GM10248 (cell line): ENCODE results near the gene OSBPL6.
"Not testable (repeated sequence)": the region's sequence is repeated elsewhere in the genome, so short reads cannot be mapped to it uniquely, and the experiment has no call there.

Experiments used
- CTCF ChIA-PET: fragments of 300-600 bp; sonication (Branson Sonifier 250); formaldehyde crosslinking; extraction: SDS; loops from one replicate; lab custom pipeline; 2021; ENCODE audit warnings: antibody characterized with exemption; lab: Yijun Ruan, JAX
- POLR2A ChIA-PET: fragments of 350-650 bp; sonication (Branson Sonifier 250); formaldehyde crosslinking; extraction: SDS; loops from one replicate; lab custom pipeline; 2020; ENCODE audit warnings: antibody characterized with exemption; lab: Yijun Ruan, JAX
- DNase-seq: peaks from one replicate; pipeline ENCODE4 v3.0.0; 2012; ENCODE audit errors: extremely low spot score
- TF ChIP-seq, protein P1 (sequence below): IDR thresholded peaks from 2 replicates; pipeline ENCODE4 v1.5.1; 2012; ENCODE audit warnings: mild to moderate bottlenecking, low read depth; ENCODE audit errors: extremely low read depth, missing control alignments, control extremely low read depth

The OSBPL6 gene

DNA sequence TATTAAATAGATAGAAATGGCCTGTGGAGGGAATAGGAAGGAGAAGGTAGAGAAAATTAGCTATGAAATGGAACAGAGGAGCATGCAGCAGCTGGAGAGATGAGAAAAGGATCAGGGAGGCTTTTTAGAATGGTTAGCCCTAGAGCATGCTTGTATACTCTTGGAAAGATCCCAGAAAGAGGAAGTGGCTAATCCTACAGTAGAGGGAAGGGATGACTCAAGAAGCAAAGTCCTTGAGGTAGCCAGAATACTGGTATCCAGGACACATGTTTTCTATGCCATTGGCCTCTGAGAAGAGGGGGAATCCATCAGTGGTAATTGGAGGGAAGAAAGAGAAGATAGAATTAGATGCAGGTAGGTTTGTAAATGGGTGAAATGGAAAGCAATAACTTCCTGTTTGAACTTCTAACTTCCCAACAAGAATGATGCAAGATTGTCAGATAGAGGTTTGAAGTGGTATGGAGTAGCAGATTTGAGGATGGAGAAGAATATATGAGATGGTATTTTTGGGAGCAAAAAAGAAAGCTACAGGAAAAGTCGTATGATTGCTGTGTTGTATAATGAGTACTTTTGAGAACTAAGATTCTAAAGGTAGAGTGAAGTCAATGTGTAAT is 17.1 kb upstream of the OSBPL6 start:
- CTCF ChIA-PET, result interaction anchor here (1.0 to 1.4 kb wide), 3 partner anchors 8 to 29 kb away, joined by 3 to 4 read pairs (median 3); no protein-coding TSS in a partner anchor
- no peak for DNase-seq
- POLR2A ChIA-PET, result no interaction called here
- TF ChIP-seq, protein P1, sequence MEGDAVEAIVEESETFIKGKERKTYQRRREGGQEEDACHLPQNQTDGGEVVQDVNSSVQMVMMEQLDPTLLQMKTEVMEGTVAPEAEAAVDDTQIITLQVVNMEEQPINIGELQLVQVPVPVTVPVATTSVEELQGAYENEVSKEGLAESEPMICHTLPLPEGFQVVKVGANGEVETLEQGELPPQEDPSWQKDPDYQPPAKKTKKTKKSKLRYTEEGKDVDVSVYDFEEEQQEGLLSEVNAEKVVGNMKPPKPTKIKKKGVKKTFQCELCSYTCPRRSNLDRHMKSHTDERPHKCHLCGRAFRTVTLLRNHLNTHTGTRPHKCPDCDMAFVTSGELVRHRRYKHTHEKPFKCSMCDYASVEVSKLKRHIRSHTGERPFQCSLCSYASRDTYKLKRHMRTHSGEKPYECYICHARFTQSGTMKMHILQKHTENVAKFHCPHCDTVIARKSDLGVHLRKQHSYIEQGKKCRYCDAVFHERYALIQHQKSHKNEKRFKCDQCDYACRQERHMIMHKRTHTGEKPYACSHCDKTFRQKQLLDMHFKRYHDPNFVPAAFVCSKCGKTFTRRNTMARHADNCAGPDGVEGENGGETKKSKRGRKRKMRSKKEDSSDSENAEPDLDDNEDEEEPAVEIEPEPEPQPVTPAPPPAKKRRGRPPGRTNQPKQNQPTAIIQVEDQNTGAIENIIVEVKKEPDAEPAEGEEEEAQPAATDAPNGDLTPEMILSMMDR, result no peak

DNA sequence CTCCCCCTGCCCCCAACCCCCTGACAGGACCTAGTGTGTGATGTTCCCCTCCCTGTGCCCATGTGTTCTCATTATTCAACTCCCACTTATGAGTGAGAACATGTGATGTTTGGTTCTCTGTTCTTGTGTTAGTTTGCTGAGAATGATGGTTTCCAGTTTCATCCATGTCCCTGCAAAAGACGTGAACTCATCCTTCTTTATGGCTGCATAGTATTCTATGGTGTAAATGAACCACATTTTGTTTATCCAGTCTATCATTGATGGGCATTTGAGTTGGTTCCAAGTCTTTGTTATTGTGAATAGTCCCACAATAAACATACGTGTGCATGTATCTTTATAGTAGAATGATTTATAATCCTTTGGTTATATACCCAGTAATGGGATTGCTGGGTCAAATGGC is 13.7 kb upstream of the OSBPL6 start:
- CTCF ChIA-PET, POLR2A ChIA-PET, DNase-seq: not testable (repeated sequence)

DNA sequence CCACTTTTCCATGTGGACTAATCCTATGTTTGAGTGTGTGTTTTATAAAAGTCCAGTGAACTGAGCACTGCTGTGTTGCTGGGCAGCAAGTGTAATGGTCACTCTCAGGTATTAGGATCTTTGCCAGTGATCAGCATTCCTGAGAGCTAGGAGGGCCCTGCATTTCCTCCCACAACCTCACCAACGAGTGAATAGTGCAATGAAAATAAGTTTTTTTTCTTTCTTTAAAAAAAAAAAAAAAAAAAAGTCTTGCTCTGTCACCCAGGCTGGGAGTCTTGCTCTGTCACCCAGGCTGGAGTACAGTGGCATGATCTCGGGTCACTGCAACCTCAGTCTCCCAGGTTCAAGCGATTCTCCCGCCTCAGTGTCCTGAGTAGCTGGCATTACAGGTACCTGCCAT is 6.5 kb upstream of the OSBPL6 start:
- ChIA-PET CTCF (no interaction called here), POLR2A (no interaction called here)

DNA sequence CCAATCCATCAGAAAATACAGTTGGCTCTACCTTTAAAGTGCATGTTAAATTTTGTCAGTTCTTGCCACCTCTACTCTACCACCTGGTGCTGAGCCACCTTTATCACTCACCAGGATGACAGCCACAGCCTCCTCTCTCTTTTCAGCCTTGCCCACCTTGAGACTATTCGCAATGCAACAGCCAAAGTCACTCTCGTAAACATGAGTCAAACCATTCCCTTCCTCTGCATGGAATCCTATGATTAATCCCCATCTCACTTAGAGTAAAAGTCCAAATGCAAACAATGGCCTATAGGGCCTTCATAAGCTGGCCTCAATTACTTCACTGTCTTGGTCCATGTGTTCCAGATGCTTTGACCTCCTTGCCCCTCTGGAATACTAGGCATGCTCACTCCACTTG is 5.8 kb upstream of the OSBPL6 start:
- TF ChIP-seq, protein P1, result no peak
- ChIA-PET POLR2A (no interaction called here), CTCF (no interaction called here)
- DNase-seq, result no peak

More for the DNA sequence above, 6.5 kb upstream of the OSBPL6 start:
- DNase-seq, result no peak
- TF ChIP-seq, protein P1, result no peak

DNA sequence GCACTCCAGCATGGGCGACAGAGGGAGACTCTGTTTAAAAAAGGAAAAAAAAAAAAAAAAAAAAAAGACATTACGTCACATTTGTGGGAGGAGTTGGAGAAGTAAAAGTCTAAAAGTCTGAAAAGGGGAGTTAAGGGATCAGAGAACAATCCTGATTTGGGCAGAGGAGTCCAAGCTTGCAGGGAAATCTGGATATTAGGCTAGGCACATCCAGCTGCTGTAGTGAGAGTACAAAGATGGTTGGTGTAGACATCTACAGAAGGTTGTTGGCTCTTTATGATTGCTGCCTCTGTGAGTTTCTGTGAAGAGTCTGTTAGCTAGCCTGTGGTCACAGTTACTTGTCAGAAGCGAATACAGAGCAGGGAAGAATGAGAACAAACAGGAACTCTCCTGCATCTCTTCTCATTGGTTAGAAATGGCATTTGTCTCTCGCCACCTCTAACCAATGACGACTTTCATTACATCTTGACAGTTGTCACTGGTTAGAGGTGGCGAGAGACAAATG is 3.3 kb upstream of the OSBPL6 start:
- CTCF ChIA-PET, result interaction anchor here (0.9 to 1.9 kb wide), 3 partner anchors 13 to 25 kb away, joined by 3 to 5 read pairs (median 3); no protein-coding TSS in a partner anchor
- no peak for DNase-seq
- TF ChIP-seq, protein P1, result no peak
- POLR2A ChIA-PET, result no interaction called here

DNA sequence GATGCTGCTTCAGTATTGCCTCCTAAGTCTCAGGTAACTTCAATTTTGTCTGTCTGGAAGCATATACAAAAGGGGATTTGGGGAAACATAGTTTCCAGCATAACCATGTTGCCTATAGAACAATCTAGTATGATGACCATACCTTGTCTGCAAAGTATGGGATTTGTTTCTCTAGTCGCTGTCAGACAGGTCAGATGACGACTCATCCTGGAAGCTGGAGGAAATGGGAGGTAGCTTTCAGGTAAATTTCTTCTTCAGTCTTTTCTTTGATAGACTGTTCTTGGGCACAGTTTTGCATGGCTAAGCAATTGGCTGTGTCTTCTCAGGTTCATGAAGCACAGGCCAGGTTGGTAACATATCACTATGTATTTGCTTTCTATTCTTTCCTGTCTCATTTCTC is 2.8 kb upstream of the OSBPL6 start:
- DNase-seq, result no peak
- POLR2A ChIA-PET, result no interaction called here
- CTCF ChIA-PET, result interaction anchor here (1.0 to 1.9 kb wide), 2 partner anchors 13 to 21 kb away, joined by 3 to 5 read pairs; no protein-coding TSS in a partner anchor
- TF ChIP-seq, protein P1, result no peak

DNA sequence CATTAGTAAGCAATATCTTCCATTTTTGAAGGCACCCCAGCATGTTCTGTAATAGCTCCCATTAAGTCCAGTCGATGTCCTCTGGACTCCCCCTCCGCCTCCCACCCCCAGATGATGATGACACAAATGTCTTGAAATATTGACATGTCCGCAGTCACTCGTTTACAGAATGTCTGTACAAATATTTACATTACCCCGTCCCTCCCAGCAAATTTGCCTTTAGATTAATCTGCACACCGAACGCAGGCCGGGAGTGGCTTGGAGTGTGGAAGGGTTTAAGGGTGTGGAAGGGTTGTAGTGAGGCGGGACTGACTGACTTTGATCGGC is 853 bp upstream of the OSBPL6 start:
- CTCF ChIA-PET, result interaction anchor here (1.0 kb wide), 1 partner anchor 81 kb away, joined by 3 read pairs; the partner anchor contains the start of gene RBM45
- TF ChIP-seq, protein P1, result no peak
- POLR2A ChIA-PET, result no interaction called here
- no peak for DNase-seq
